ENCODE data around the gene NIPAL1.

NIPAL1 gene

DNA sequence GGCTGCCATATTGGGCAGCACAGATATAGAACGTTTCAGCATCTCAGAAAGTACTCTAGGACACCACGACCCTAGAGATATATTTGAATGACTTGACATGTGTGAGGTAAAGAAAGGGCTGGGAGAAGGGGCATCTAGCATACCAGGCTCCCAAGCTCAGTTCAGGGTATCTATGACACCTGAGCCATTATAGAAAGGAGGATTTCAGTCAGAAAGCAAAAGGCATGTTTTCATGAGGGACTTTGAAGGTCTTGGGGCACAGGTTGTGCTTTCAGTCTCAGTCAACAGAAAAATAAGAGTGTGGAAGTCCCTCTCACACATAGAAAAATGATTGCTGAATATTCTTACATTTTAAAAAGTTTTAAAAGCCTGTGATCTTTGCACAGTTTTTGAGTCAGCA, 51.6 kb downstream of the NIPAL1 start:
- no peak for DNase-seq

GRCh38 chr4:48069026-48069425, 52.5 kb downstream of the NIPAL1 start:
- DNase-seq: no peak

GRCh38 chr4:48071191-48071590, 54.6 kb downstream of the NIPAL1 start:
- no peak for DNase-seq

DNA sequence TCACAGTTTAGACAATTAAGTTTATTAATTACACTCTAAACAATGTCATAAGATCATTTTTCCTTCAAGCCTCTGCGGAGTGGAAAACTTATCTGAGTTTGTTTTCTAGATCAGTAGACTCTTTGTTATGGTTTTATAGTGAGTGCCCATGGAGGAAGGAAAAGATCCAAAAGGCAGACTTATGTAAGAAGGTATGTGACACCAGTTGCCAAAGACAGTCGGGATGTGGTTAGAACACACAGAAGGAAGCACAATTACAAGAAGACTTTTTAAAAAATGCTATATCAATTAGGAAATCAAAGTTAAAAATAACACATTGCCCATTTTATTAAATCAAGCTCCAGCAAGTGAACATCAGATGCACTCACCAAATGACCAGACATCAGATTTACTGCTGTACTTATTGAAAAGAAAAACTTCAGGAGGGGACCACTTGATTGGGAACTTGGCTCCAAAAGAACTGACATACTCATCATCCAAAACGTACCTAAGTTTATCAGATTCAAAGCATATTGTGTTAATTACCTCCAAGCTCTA, 57.1 kb downstream of the NIPAL1 start:
- DNase-seq: no peak

GRCh38 chr4:48074657-48075056, 58.1 kb downstream of the NIPAL1 start:
- no peak for DNase-seq

DNA sequence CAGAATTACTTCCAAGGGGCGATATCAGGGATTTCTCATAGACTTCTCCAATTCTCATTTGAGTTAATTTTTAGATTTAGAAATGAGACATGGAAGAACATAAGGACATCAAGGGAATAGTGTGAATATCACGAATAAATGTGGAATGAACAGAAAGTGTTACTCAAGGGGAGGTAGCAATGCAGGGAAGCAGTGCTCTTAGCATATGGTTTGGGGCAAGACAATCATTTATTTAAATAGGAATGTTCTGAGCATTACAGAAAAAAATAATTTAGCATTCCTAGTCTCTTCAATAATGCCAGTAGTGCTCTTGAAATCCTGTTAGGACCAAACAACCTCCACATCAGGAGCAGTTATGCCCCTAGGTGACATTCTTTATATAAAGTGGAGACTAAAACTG, 61.9 kb downstream of the NIPAL1 start:
- DNase-seq: no peak

DNA sequence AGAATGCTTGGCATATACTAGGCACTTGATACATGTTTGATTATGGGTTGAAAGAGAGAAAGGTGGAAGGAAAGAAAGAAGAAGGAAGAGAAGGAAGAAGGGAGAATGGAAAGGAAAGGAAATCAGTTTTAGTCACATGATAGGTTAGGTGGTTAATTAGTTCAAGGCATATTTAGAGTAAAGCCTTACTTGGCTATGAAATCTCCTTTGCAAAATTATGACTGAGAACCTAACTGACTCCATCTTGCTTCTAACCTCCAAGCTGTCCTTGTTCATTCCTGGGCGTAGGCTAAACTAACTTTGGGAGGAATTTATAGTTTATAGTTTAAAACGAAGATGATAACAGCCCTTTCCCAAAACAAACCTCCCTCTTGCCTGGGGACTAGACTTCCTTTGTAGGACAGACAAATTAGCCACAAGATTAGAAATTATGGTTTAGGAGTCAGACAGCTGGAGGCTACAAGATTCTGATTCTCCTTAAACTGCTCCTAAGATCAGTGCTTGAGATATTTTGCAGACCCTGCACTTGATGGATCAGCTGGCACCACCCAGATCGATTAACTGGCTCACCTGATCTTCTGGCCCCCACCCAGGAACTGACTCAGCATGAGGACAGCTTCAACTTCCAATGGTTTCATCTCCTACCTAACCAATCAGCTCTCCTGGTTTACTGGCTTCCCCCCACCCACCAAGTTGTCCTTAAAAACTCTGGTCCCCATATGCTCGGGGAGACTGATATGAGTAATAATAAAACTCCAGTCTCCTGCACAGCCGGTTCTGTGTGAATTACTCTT, 62.5 kb downstream of the NIPAL1 start:
- no peak for DNase-seq

- DNase-seq: no peak
Observed at GRCh38 chr4:48079972-48080391, 63.4 kb downstream of the NIPAL1 start.

DNA sequence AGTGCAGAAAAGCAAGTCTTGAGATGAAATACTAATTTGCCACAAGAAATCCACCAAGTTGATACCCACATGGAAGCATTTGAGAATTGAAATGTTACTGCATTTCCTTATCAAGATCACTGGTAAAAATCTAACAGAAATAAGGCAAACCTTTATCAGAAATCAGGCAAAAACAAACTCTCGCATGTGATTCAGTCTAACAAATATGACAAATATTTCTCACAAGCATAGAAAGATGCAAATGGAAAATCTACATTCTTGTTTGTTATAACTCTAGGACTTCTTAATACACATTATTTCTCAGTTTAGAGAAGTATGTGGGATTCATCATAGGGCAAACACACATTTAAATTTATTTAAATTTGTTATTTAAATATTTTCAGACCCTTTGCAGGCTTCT, 64.6 kb downstream of the NIPAL1 start:
- no peak for DNase-seq

- DNase-seq: no peak
Observed at GRCh38 chr4:48082956-48083355, 66.4 kb downstream of the NIPAL1 start.

GRCh38 chr4:48085821-48086589, 69.4 kb downstream of the NIPAL1 start:
- no peak for DNase-seq
